HG02884 (cell line): Measurements from ENCODE around the gene ABR.

Experiments used
- ATAC-seq: cut with Tn5 transposase; IDR thresholded peaks from one replicate; pipeline ENCODE4 v1.9.1; 2021; ENCODE audit warnings: mild to moderate bottlenecking, moderate library complexity; ENCODE audit not compliant: unreplicated experiment

The ABR gene

DNA sequence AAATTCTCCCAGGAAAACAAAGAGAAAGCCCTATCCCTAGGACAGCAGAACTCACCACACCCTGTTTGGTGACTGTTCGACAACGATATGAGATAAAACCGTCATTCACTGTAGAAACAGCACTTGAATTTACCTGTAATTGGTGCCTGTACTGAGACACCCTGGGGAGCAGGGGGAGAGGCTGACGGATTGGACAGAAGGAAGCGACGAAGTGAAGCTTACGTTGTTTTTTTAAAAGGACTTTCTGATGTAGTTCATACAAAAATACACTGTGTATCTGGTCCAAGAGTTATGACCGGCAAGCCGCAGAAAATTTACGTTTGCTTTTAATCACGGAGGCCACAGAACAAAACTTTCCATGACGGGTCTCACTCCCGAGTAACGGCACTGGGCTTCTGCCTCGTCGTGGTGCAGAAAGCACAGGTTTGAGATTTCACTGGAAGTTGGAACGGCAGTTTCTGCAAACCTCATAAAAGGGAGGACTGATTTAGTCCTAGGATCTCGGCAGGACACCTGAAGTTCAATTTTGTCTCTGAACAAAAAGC, 209.9 kb downstream of the ABR start:
- ATAC-seq: no peak

DNA sequence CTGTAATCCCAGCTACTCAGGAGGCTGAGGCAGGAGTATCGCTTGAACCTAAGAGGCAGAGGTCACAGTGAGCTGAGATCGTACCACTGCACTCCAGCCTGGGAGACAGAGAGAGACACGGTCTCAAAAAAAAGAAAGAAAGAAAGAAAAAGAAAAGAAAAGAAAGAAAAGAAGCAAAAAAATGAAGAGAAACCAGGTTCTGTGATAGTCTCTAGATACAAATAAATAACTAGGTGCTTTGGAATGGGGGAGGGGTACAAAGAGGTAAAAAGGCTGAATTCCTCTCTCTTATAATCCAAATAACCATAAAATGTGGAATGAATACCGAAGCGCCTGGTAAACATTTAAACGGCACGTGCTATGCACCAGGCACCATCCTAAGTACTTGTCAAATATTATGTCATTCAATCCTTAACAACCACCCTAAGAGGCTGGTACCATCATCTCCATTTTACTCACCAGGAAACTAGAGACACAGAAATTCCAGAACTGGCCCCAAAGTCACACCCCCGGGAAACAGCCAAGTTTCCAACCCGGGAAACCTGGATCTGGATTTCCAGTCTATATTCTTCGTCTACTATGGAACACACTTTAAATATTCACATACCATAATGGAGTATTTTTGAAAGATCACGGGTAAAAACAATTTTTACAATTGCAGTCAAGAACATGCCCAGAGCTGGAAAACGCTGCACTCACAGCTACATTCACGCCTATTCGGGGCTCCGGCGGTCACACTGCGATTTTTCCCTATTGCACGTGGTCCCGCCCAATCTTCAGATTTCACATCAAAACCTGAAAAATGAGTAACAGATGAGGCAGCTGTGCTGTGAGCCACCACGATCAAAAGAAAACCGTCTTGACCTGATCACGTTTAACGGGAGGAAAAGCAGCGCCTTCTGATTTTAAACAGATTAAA, 210.7 kb downstream of the ABR start:
- ATAC-seq: no peak

DNA sequence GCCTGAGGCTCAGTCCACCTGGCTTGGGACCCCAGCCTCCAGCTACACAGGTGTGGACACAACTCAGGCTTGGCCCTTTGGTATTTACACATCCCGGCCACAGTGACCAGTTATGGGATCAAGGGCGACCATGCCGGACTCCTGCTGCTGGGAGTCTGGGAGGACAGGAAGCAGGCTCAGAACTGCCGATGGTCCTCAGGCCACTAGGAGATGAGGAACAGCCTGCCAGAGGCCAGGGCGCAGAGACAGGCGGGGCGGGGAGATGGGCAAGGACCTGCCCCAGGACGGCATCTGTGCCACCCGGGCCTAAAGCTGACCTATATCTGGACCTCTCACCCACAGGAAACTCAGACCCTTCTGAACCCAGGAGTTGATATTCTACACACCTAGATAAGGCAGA, 212.7 kb downstream of the ABR start:
- ATAC-seq: no peak

DNA sequence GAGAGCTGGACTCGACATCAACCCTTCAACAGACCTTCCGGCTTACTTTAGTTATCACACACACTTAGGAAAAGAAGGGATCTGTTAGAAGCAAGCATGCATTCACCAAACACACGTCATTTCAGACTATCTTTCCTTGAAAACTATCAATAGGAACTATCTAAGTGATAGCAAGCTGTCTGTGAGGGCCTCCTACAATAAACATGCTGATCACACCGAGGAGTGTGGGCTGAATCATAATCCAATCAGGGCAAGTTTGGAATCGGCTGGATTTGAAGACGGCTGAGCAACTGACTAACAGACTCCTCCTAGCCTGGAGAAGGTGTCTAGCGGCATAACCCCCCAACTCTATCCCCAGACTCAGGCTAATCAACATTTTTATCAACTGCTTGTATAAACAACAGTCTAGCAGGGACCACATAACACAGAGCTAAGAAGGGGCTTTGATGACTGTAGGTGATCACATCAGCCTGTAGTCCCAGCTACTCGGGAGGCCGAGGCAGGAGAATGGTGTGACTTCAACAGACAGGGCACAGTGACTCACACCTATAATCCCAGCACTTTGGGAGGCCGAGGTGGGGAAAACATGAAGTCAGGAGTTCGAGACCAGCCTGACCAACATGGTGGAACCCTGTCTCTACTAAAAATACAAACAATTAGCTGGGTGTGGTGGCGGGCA, 214.3 kb downstream of the ABR start:
- no peak for ATAC-seq

DNA sequence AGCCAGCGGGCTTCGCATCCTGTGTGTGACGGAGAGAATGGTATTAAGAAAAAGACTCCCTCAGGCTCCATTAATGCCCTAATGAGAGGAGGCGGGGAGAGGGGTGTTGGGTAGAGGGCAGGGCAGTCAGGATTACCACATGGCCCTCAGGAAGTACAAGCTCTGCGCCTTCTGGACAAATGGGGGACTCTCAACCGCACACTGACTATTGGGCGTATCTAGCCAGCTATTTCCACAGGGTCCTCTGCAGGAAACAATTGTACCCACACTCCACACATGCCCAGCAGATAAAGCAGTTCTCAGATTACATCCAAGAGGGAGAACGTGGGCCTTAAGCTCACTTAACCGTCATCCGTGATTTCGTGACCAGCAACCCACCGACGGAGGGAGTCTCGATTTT, 214.9 kb downstream of the ABR start:
- no peak for ATAC-seq

DNA sequence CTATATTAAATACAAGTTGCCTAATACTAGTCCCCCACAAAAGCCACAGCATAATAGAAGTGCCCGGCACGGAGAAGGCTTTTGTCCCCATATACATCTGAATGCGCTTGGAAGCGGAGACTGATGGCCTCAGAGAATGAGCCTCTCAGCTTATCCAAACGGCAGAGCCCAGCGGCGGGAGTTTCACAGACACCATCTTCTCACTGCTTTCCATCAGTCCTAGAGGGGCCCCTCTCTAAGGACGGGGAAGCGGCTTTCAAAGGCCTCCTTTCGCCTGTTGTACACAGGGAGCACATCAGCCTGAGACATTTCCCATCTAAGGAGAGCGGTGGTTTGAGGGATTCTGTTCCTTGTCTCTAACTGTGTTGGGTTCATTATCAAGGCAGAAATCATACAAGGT, 217.1 kb downstream of the ABR start:
- no peak for ATAC-seq

DNA sequence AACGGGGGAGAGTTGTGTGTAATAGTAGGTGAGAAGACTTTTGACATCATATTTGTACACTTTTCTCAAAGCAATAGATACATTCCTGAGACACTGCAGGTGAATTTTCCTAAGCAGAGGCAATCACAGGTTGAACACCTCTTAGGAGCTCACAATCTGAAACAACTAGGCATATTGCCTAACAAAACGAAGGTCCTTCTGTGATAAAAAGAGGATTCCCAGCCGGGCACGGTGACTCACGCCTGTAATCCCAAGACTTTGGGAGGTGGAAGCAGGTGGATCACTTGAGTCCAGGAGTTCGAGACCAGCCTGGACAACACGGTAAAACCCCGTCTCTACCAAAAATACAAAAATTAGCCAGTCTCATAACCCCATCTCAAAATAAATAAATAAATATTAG, 217.6 kb downstream of the ABR start:
- ATAC-seq: no peak

DNA sequence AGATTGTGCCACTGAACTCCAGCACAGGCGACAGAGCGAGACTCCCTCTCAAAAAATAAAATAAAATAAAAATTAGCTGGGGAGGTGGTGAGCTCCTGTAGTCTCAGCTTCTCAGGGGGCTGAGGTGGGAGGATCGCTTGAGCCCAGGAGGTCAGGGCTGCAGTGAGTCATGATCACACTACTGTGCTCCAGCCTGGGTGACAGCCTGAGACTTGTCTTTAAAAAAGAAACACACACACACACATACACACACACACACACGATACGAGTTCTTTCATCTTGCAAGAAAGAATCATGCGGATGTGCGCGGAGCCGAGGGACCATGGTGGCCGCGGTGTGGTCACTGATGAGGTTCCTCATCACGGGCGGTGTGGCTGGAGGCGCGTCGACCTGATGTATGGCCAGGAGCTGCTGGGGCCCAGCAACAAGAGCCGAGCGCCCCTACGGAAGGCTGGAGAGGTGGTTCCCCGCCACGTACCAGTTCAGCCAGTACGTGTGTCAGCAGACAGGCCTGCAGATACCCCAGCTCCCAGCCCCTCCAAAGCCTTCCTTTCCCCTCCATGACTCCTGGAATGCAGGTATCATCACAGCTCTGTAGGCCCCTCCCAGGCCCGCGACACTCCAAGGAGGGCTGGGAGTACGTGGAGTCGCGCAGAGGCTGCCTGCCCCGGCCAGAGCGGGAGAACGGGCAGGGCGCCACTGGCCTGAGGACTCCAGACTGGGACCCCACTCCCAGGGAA, 220.9 kb downstream of the ABR start:
- no peak for ATAC-seq

DNA sequence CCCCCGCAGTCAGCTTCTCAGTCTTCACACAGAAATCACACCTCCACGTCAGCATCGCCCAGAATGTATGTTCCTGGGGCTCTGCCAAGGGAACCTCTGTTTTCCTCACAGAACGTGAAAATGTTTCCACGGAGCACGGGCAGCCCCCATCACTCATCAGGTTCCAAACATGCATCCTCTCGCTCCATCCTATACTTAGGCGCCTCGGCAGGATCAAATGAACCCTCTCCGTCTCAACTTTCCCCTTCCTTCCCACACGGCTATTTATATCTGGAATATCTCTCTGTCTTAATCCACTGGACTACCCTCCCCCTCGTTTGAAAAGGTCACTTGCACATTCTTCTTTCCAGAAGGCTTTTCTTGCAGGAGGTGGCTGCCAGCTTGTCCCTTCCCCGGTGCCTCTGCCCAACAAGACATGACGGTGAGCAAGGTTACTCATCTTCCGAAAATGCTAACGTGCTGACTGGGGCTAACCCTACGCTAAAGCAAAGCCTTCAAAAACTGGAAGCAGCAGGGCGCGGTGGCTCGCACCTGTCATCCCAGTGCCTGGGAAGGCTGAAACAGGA, 221.8 kb downstream of the ABR start:
- no peak for ATAC-seq

DNA sequence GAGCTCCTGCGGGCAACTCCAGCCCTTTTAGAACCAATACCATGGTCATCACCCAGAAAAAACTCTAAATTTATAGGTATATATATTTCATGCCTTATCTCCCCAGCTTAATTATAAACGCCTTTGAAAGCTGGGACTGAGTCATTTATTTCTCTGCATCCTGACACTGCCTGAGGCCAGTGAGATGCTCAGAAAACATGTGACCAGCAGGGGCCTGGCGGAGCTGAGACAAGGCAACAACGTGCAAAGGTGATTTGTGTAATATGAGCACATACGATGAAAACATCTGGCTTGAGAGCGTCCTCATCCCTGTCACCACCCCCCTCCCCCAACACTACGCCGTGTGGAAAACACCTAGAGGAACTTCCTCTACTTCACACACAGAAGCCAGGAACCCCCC, 222.9 kb downstream of the ABR start:
- no peak for ATAC-seq

DNA sequence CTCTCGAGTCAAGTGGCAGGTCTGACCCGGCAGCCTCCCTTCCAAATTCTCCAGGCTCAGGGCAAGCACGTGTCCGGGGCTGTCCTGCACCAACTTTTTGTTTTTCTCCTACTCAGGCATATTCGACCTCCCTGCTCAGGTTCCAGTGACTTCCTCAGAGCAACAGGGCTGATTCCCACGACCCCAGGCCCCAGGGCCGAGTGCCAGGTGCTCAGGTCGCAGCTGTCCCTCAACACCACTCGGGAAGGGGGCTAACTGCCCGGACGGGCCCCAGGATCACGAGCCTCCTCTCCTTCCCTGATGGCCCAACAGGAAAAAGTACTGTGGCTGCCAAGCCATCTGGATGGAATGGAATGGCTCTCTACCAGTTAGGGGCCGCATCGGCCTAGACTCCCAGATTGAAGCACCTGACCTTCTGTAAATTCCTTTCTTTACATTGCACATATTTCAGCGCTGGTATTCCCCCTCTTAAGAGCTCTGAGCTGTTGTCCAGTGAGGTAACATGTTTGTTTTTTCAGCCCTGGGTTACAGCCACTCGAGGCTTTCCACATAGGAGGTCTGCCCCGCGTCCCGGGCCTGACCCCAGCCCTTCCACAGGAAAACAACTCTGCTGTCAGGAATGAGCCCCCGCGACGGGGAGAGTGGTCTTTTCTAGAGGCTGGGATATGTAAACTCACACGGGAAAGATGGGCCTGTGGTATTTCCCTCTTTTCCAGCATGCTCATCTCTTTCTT, 225.2 kb downstream of the ABR start:
- ATAC-seq: no peak

DNA sequence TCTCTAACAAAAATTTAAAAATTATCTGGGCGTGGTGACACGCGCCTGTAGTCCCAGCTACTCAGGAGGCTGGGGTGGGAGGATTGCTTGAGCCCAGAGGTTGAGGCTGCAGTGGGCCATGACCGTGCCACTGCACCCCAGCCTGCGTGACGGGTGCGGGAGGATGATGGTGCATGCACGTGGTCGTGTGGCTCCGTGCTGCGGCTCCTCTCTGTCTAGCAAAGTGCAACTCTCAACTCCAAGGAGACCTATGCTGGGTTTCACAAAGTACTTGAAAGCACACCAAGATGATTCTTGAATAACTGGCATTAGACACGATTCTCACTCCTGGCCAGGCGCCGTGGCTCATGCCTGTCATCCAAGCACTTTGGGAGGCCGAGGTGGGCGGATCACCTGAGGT, 226.0 kb downstream of the ABR start:
- no peak for ATAC-seq
